Activated CD4-positive, alpha-beta memory T cell treated with anti-CD3 and anti-CD28 coated beads, Interleukin-2, amount 10 ng/mL, durations not matched to agents 7 days and 5 days (primary cell): Measurements from ENCODE around the gene NXPH1. TPM values are rescaled to one million over a fixed set of nuclear protein-coding genes. Genes with fewer than 3 reads are reported as not detected.
"Not testable (repeated sequence)": the region's sequence is repeated elsewhere in the genome, so short reads cannot be mapped to it uniquely, and the experiment has no call there.

Experiments
- CTCF ChIA-PET: fragments of 350-600 bp; sonication (Branson Sonifier 250); formaldehyde crosslinking; loops from one replicate; lab custom pipeline; 2021; ENCODE audit warnings: antibody characterized with exemption, inconsistent platforms; lab: Charles Lee
- POLR2A ChIA-PET: fragments of 350-600 bp; sonication (Branson Sonifier 250); formaldehyde crosslinking; loops from one replicate; lab custom pipeline; 2021; ENCODE audit warnings: antibody characterized with exemption; lab: Charles Lee
- DNase-seq: peaks from one replicate; pipeline ENCODE4 v3.0.0-alpha.2; 2020
- H3K27ac Mint-ChIP-seq: one replicate; pipeline ENCODE4 v1.8.0; 2021; ENCODE audit warnings: mild to moderate bottlenecking, mixed read lengths
- H3K27me3 Mint-ChIP-seq: one replicate; pipeline ENCODE4 v1.8.0; 2021; ENCODE audit warnings: mixed read lengths
- H3K36me3 Mint-ChIP-seq: one replicate; pipeline ENCODE4 v1.8.0; 2021; ENCODE audit warnings: low read depth, mixed read lengths
- H3K4me1 Mint-ChIP-seq: one replicate; pipeline ENCODE4 v1.8.0; 2021; ENCODE audit warnings: mixed read lengths
- H3K4me3 Mint-ChIP-seq: one replicate; pipeline ENCODE4 v1.8.0; 2021; ENCODE audit warnings: mild to moderate bottlenecking, mixed read lengths
- H3K9me3 Mint-ChIP-seq: one replicate; pipeline ENCODE4 v1.8.0; 2021; ENCODE audit warnings: mixed read lengths
- total RNA-seq, 2 experiments: library from RNA; stranded (reverse); gene quantifications; one replicate each; pipeline ENCODE4 v1.2.3, GENCODE V29; 2021

The NXPH1 gene
- total RNA-seq, 2 experiments from 2014 or later = not detected

GRCh38 chr7:8639668-8640067 lies 206.3 kb downstream of the NXPH1 start:
- ChIA-PET POLR2A (interaction anchor here (1.2 kb wide), 1 partner anchor 23 kb away, joined by 3 read pairs; no protein-coding TSS in a partner anchor), CTCF (no interaction called here)
- H3K9me3 Mint-ChIP-seq = peaks cover 3% of the 10 kb centered on the region
- H3K27ac Mint-ChIP-seq = no peak overlapping the region
- H3K4me1 Mint-ChIP-seq = no peaks in the 10 kb centered on the region
- DNase-seq = no peak
- H3K36me3 Mint-ChIP-seq = no peaks in the 10 kb centered on the region
- H3K4me3 Mint-ChIP-seq = no peak overlapping the region
- H3K27me3 Mint-ChIP-seq = no peaks in the 10 kb centered on the region

- Mint-ChIP-seq H3K9me3 (no peaks in the 10 kb centered on the region), H3K36me3 (no peaks in the 10 kb centered on the region), H3K4me3 (no peak overlapping the region), H3K27me3 (no peaks in the 10 kb centered on the region), H3K27ac (no peak overlapping the region), H3K4me1 (no peaks in the 10 kb centered on the region)
- POLR2A ChIA-PET = no interaction called here
- no peak for DNase-seq
- CTCF ChIA-PET = no interaction called here
These were observed 207.3 kb downstream of the NXPH1 start for GRCh38 chr7:8640671-8641070.

GRCh38 chr7:8668627-8669500 lies 235.5 kb downstream of the NXPH1 start:
- Mint-ChIP-seq H3K27me3 (no peaks in the 10 kb centered on the region), H3K4me1 (no peaks in the 10 kb centered on the region), H3K4me3 (no peak overlapping the region), H3K36me3 (no peaks in the 10 kb centered on the region), H3K9me3 (peaks cover 5% of the 10 kb centered on the region), H3K27ac (no peak overlapping the region)
- POLR2A ChIA-PET = no interaction called here
- no peak for DNase-seq
- CTCF ChIA-PET = no interaction called here

- H3K27ac Mint-ChIP-seq = no peak overlapping the region
- no peak overlapping the region for H3K4me3 Mint-ChIP-seq
- no peaks in the 10 kb centered on the region for H3K36me3 Mint-ChIP-seq
- H3K27me3 Mint-ChIP-seq = no peaks in the 10 kb centered on the region
- CTCF ChIA-PET = no interaction called here
- no peak for DNase-seq
- H3K4me1 Mint-ChIP-seq = no peaks in the 10 kb centered on the region
- POLR2A ChIA-PET = no interaction called here
- peaks cover 5% of the 10 kb centered on the region for H3K9me3 Mint-ChIP-seq
These were observed 236.1 kb downstream of the NXPH1 start for GRCh38 chr7:8669501-8669851.

GRCh38 chr7:8684426-8684825 lies 251.0 kb downstream of the NXPH1 start:
- CTCF ChIA-PET = no interaction called here
- no peak for DNase-seq
- Mint-ChIP-seq H3K9me3 (no peaks in the 10 kb centered on the region), H3K27ac (no peak overlapping the region), H3K36me3 (no peaks in the 10 kb centered on the region), H3K4me1 (no peaks in the 10 kb centered on the region), H3K27me3 (no peaks in the 10 kb centered on the region), H3K4me3 (no peak overlapping the region)
- POLR2A ChIA-PET = no interaction called here

- Mint-ChIP-seq H3K27ac (no peak overlapping the region), H3K4me1 (no peaks in the 10 kb centered on the region), H3K4me3 (no peak overlapping the region), H3K27me3 (no peaks in the 10 kb centered on the region), H3K9me3 (no peaks in the 10 kb centered on the region), H3K36me3 (no peaks in the 10 kb centered on the region)
- CTCF ChIA-PET = no interaction called here
- no peak for DNase-seq
- POLR2A ChIA-PET = no interaction called here
These were observed 266.6 kb downstream of the NXPH1 start for GRCh38 chr7:8699875-8700624.

- H3K36me3 Mint-ChIP-seq = no peaks in the 10 kb centered on the region
- H3K4me3 Mint-ChIP-seq = no peak overlapping the region
- H3K27ac Mint-ChIP-seq = no peak overlapping the region
- POLR2A ChIA-PET = no interaction called here
- DNase-seq = no peak
- H3K9me3 Mint-ChIP-seq = no peaks in the 10 kb centered on the region
- H3K27me3 Mint-ChIP-seq = no peaks in the 10 kb centered on the region
- no peaks in the 10 kb centered on the region for H3K4me1 Mint-ChIP-seq
- CTCF ChIA-PET = no interaction called here
These were observed 269.4 kb downstream of the NXPH1 start for GRCh38 chr7:8702807-8703206.

- no peak for DNase-seq
- ChIA-PET POLR2A (no interaction called here), CTCF (no interaction called here)
- Mint-ChIP-seq H3K4me3 (no peak overlapping the region), H3K4me1 (no peaks in the 10 kb centered on the region), H3K36me3 (no peaks in the 10 kb centered on the region), H3K27me3 (no peaks in the 10 kb centered on the region), H3K27ac (no peak overlapping the region), H3K9me3 (peaks cover 2% of the 10 kb centered on the region)
These were observed 276.7 kb downstream of the NXPH1 start for GRCh38 chr7:8710124-8710523.

- no peak for DNase-seq
- ChIA-PET CTCF (no interaction called here), POLR2A (no interaction called here)
- Mint-ChIP-seq H3K4me1 (no peaks in the 10 kb centered on the region), H3K27ac (no peak overlapping the region), H3K9me3 (peaks cover 2% of the 10 kb centered on the region), H3K36me3 (no peaks in the 10 kb centered on the region), H3K27me3 (no peaks in the 10 kb centered on the region), H3K4me3 (no peak overlapping the region)
These were observed 281.4 kb downstream of the NXPH1 start for GRCh38 chr7:8714791-8715190.

- H3K4me3 Mint-ChIP-seq = no peak overlapping the region
- no peak for DNase-seq
- H3K27ac Mint-ChIP-seq = no peak overlapping the region
- CTCF ChIA-PET = no interaction called here
- H3K36me3 Mint-ChIP-seq = no peaks in the 10 kb centered on the region
- H3K27me3 Mint-ChIP-seq = no peaks in the 10 kb centered on the region
- no peaks in the 10 kb centered on the region for H3K4me1 Mint-ChIP-seq
- POLR2A ChIA-PET = no interaction called here
- H3K9me3 Mint-ChIP-seq = no peaks in the 10 kb centered on the region
These were observed 285.7 kb downstream of the NXPH1 start for GRCh38 chr7:8719102-8719501.

GRCh38 chr7:8724080-8724718 lies 290.8 kb downstream of the NXPH1 start:
- H3K4me1 Mint-ChIP-seq = no peaks in the 10 kb centered on the region
- H3K4me3 Mint-ChIP-seq = no peak overlapping the region
- ChIA-PET CTCF (interaction anchor here (1.4 to 1.5 kb wide), 2 partner anchors 288 to 305 kb away, joined by 5 to 6 read pairs; no protein-coding TSS in a partner anchor), POLR2A (no interaction called here)
- no peak overlapping the region for H3K27ac Mint-ChIP-seq
- no peaks in the 10 kb centered on the region for H3K36me3 Mint-ChIP-seq
- peak; percentile 20 for DNase-seq
- H3K9me3 Mint-ChIP-seq = no peaks in the 10 kb centered on the region
- no peaks in the 10 kb centered on the region for H3K27me3 Mint-ChIP-seq

GRCh38 chr7:8731756-8732155 lies 298.3 kb downstream of the NXPH1 start:
- DNase-seq, POLR2A ChIA-PET, H3K4me1 Mint-ChIP-seq, H3K36me3 Mint-ChIP-seq, H3K9me3 Mint-ChIP-seq, H3K27me3 Mint-ChIP-seq, CTCF ChIA-PET, H3K4me3 Mint-ChIP-seq, H3K27ac Mint-ChIP-seq: not testable (repeated sequence)

GRCh38 chr7:8739837-8740236 lies 306.4 kb downstream of the NXPH1 start:
- ChIA-PET POLR2A (no interaction called here), CTCF (no interaction called here)
- peaks cover 3% of the 10 kb centered on the region for H3K9me3 Mint-ChIP-seq
- H3K27me3 Mint-ChIP-seq = no peaks in the 10 kb centered on the region
- no peaks in the 10 kb centered on the region for H3K4me1 Mint-ChIP-seq
- no peak overlapping the region for H3K27ac Mint-ChIP-seq
- no peak overlapping the region for H3K4me3 Mint-ChIP-seq
- no peak for DNase-seq
- H3K36me3 Mint-ChIP-seq = no peaks in the 10 kb centered on the region
